Ovary (tissue), 9 donors: ENCODE results near the gene OCA2. TPM values are rescaled to one million over a fixed set of nuclear protein-coding genes. Genes with fewer than 3 reads are reported as not detected.

Experiments
- DNase-seq, 5 donors: peaks; one replicate each; pipeline ENCODE4 v3.0.0-alpha.2; 2019 to 2020
- H3K27ac ChIP-seq, 2 donors: fragments of 200-600 bp; one replicate each; pipeline versions ENCODE4 v1.5.1 to v1.8.0; 2019 to 2022
- H3K27me3 ChIP-seq: fragments of 200-600 bp; one replicate; pipeline ENCODE4 v1.8.0; 2022
- H3K36me3 ChIP-seq: fragments of 200-600 bp; sonication (generic); one replicate; pipeline ENCODE4 v1.5.1; 2019
- H3K4me1 ChIP-seq: one replicate; pipeline ENCODE4 v1.8.1; 2013; ENCODE audit warnings: mild to moderate bottlenecking, moderate library complexity; ENCODE audit not compliant: insufficient read depth
- H3K4me3 ChIP-seq: fragments of 200-600 bp; sonication (generic); one replicate; pipeline ENCODE4 v1.5.1; 2017
- H3K9me3 ChIP-seq, 2 donors: fragments of 200-600 bp in 1 of 2; sonication (generic) in 1 of 2; one replicate each; pipeline versions ENCODE4 v1.5.1 to v1.8.1; 2013 to 2019; ENCODE audit warnings: mild to moderate bottlenecking in 1 of 2, moderate library complexity in 1 of 2
- CTCF ChIP-seq, 3 donors: fragments of 450-650 bp in 2 of 3; fragments of 200-600 bp in 1 of 3; IDR thresholded peaks; one replicate each; pipeline versions ENCODE4 v1.5.1 to v1.8.0; 2016 to 2022; ENCODE audit warnings: antibody characterized with exemption in 3 of 3, mild to moderate bottlenecking in 1 of 3
- EP300 ChIP-seq: sonication (generic); formaldehyde crosslinking; IDR thresholded peaks from one replicate; pipeline ENCODE4 v1.6.1; 2017; ENCODE audit warnings: antibody characterized with exemption
- POLR2A ChIP-seq: fragments of 450-650 bp; IDR thresholded peaks from one replicate; pipeline ENCODE4 v1.6.1; 2017; ENCODE audit warnings: antibody characterized with exemption, mild to moderate bottlenecking, moderate library complexity
- WGBS, 3 donors: extraction: QIAGEN DNeasy Blood & Tissue Kit in 1 of 3; methylation state at CpG; one replicate each; pipeline versions ENCODE4 v1.1.5 to v1.1.7; 2013 to 2017; 5-methylcytosine and 5-hydroxymethylcytosine counted together
- intact Hi-C, 4 donors: fragments of 100-400 bp; cut with DNase I; formaldehyde crosslinking; loops; one replicate each; pipeline versions ENCODE4 v1.11.0 to v1.15.1; 2022 to 2023
- polyA plus RNA-seq, 2 donors: library from polyadenylated mRNA; stranded (reverse); fragments of 200-250 nt in 1 of 2; fragments of 350-450 nt in 1 of 2; fragmentation: Illumina TruSeq in 1 of 2; extraction: RNeasy Lipid Tissue Mini Kit (QIAGEN cat#74804) in 1 of 2; gene quantifications; one replicate each; pipeline ENCODE4 v1.2.3, GENCODE V29; 2013 to 2014
- total RNA-seq, 7 donors: library from RNA; depleted of rRNA in 2 of 7; stranded (reverse); fragments of >200 nt in 2 of 7; fragmentation: NEBNext Ultra II Directional in 3 of 7; extraction: Animal tissue kit (Norgen Biotek cat#: 25700) in 3 of 7; gene quantifications; one replicate each; pipeline versions ENCODE4 v1.1.0 to v1.2.4, GENCODE V29; 2016 to 2023
- donor health status: DM: no; HTN: no; CAD: no; lungs with moderate emphysema.
- donor health status: DM: no; HTN: no; CAD: no.
- donor health status: Bipolar disorder and iron deficiency.
- donor health status: DM: yes; HTN: yes; CAD: no.
- donor health status: DM: no; HTN: no; CAD: no.
- donor health status: DM: yes; HTN: yes; CAD: no.

The OCA2 gene
- total and polyA plus RNA-seq, 9 donors, result 0.31 to 3.5 (median 0.68) TPM; not detected in 1

GRCh38 chr15:27784107-27784506 lies 315.0 kb downstream of the OCA2 start:
- TF ChIP-seq CTCF (IDR thresholded peaks at IDR 0.05) (no peak), POLR2A (no peak), EP300 (no peak)
- no peaks in the 10 kb centered on the region for H3K27me3 ChIP-seq
- no peak overlapping the region for H3K27ac ChIP-seq
- 83 to 84% (median 83%) methylated on average over 6 of the region's 6 CpGs for WGBS, 3 donors
- no peaks in the 10 kb centered on the region for H3K9me3 ChIP-seq
- H3K36me3 ChIP-seq, result no peaks in the 10 kb centered on the region
- H3K4me1 ChIP-seq, result no peaks in the 10 kb centered on the region
- intact Hi-C loops, result no loop called here
- no peak for DNase-seq
- H3K4me3 ChIP-seq, result no peak overlapping the region

DNA sequence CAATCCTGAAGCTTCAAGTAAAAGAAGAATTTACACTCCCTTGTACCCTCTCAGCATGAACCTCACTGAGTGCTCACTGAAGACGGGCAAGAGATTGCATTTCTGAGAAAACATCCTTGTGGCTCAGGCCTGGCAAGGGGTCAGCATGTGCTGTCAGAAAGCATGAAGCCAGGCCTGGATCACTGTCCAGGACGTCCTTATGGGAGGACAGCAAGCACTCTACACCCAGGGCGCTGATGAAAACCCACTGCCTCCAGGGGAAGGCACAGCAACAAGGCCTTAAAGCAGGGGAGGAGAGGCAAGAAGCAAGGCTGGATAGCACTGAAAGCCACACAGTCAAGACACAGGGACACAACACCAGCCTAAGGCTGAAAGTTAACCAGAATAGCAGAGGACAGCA lies 315.4 kb downstream of the OCA2 start:
- H3K27me3 ChIP-seq, result no peaks in the 10 kb centered on the region
- no peak for TF ChIP-seq CTCF (IDR thresholded peaks at IDR 0.05)
- TF ChIP-seq POLR2A, result no peak
- no peak for TF ChIP-seq EP300
- DNase-seq, result no peak
- no peaks in the 10 kb centered on the region for H3K9me3 ChIP-seq
- H3K4me3 ChIP-seq, result no peak overlapping the region
- H3K4me1 ChIP-seq, result no peaks in the 10 kb centered on the region
- WGBS, 3 donors, result 66 to 74% (median 69%) methylated on average over 3 of the region's 3 CpGs
- no peaks in the 10 kb centered on the region for H3K36me3 ChIP-seq
- no peak overlapping the region for H3K27ac ChIP-seq
- intact Hi-C loops, result no loop called here

GRCh38 chr15:27782125-27782524 lies 317.0 kb downstream of the OCA2 start:
- no peak for DNase-seq
- H3K4me1 ChIP-seq, result no peaks in the 10 kb centered on the region
- no peak for TF ChIP-seq EP300
- TF ChIP-seq POLR2A, result no peak
- no peak for TF ChIP-seq CTCF (IDR thresholded peaks at IDR 0.05)
- no peaks in the 10 kb centered on the region for H3K9me3 ChIP-seq
- no peak overlapping the region for H3K27ac ChIP-seq
- intact Hi-C loops, result no loop called here
- H3K27me3 ChIP-seq, result no peaks in the 10 kb centered on the region
- no peak overlapping the region for H3K4me3 ChIP-seq
- 6 to 12% (median 7%) methylated on average over 2 of the region's 2 CpGs for WGBS, 3 donors
- H3K36me3 ChIP-seq, result no peaks in the 10 kb centered on the region

DNA sequence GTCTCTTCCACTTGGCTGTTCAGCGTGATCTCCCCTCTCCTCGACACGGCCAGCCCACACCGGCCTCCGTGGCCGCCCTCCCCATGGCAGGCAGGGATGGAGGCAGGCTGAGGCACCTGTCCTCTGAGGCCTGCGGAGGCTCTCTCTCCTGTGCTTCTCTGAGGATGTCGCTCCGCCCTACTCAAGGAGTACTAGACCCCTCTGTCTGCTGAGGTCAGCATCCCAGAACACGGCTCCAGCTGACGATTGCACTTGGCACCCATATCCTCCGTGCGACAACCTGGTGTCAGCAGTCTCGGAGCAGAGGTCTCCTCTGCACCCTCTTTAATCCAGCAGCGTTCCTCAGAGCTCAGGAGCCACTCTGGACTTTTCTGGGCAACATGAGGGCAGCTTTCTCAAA lies 322.6 kb downstream of the OCA2 start:
- DNase-seq, result no peak
- Histone ChIP-seq H3K27me3 (no peaks in the 10 kb centered on the region), H3K9me3 (peaks cover 0 to 3% of the 10 kb centered on the region in 2 donors), H3K36me3 (no peaks in the 10 kb centered on the region), H3K4me1 (no peaks in the 10 kb centered on the region), H3K27ac (no peak overlapping the region), H3K4me3 (no peak overlapping the region)
- WGBS, 3 donors, result 89 to 91% (median 90%) methylated on average over 15 of the region's 15 CpGs
- intact Hi-C loops, result no loop called here
- TF ChIP-seq POLR2A (no peak), CTCF (IDR thresholded peaks at IDR 0.05) (no peak), EP300 (no peak)

GRCh38 chr15:27774638-27775037 lies 324.5 kb downstream of the OCA2 start:
- TF ChIP-seq POLR2A (no peak), EP300 (no peak), CTCF (IDR thresholded peaks at IDR 0.05) (no peak)
- no peaks in the 10 kb centered on the region for H3K27me3 ChIP-seq
- H3K9me3 ChIP-seq, result peaks cover 0 to 3% of the 10 kb centered on the region in 2 donors
- DNase-seq, result no peak
- no peaks in the 10 kb centered on the region for H3K36me3 ChIP-seq
- no peak overlapping the region for H3K27ac ChIP-seq
- no peaks in the 10 kb centered on the region for H3K4me1 ChIP-seq
- WGBS, 3 donors, result 87 to 88% (median 88%) methylated on average over 9 of the region's 9 CpGs
- intact Hi-C loops, result no loop called here
- H3K4me3 ChIP-seq, result no peak overlapping the region
